ENCODE results near the gene TTC23L. TPM values are rescaled to one million over a fixed set of nuclear protein-coding genes. Genes with fewer than 3 reads are reported as not detected.

TTC23L gene, protein sequence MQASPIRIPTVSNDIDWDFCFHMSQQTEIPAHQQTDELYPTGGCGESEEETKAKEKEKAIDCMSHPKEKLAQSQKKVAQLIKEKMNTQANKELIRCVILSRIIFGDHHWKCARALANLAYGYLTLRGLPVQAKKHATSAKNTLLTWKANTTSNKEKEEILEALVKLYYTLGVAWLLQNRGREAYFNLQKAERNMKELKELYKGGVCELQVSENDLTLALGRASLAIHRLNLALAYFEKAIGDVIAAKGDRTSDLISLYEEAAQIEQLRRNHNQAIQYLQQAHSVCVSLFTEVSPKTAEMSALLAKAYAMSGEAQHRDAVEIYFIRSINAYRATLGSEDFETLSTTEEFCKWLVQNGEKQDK
- 4.4 TPM for polyA plus RNA-seq (2013, experiment 1 of 4)
- 3.2 TPM for polyA plus RNA-seq (2013, experiment 2 of 4)
- polyA plus RNA-seq (2013, experiment 3 of 4), result 2.2 TPM
- 4.5 TPM for polyA plus RNA-seq (2013, experiment 4 of 4)

DNA sequence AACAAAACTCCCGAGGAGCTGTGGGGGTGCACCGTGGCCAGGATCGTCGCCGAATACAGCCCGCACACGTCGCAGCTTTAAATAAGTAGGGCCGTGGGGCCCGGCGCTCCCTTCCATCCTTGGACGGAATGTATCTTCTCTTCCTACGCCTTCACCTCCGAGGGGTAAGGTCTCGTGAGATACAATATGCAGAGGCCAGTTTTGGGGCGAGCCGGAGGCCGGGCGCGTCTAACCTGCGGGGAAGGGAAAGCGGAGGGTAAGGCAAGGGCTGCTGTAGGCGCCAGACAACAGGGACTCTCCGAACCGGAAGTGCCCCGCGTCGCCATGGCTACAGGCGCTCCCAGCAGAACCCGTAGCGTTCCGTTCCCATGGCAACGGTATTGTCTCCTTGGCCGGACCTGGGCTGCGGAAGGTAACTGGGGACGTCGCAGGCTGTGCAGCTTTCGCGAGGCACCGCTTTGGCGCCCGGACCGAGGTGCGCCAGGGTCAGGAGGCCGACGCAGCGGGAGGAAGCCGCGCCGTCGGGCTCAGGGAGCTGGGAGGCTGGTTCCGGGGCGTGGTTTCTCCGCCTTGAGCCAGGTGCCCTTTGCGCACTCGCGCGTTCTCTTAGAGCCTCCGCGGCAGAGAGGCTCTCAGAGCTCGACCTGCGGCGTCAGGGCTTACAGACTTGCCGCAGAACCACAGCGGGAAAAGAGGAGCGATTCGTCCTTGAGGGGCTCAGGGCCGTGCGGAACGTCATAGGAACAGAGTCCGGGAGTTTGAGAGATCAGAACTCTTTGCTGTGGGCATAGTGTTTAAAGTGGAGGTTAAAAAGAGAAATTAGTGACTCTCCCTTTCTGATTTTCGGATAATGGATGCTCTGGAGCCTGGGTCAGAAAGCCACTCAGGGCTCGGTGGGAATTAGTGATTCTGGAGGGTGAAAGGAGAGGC is at the start of gene TTC23L:
Gene TTC23L (plus strand): TSS at position 380 of the 930 bp plus-strand sequence. CDS start 1,508 bp downstream, outside the sequence.
- no peaks in the 10 kb centered on the region for H3K36me3 ChIP-seq (ENCODE audit: control insufficient read depth, insufficient read depth, low read length)
- H3K4me3 ChIP-seq (ENCODE audit: insufficient read depth, low read depth, low read length), result peak within 1 kb of the TSS; percentile 62
- WGBS, 2 experiments, result 3% methylated on average over 73 of the region's 73 CpGs
- peak within 1 kb of the TSS; percentile 78 for H3K27ac ChIP-seq (ENCODE audit: insufficient read depth, low read depth, low read length, poor library complexity, severe bottlenecking)
- no peaks in the 10 kb centered on the region for H3K27me3 ChIP-seq (ENCODE audit: control insufficient read depth, insufficient read depth, low read length, poor library complexity, severe bottlenecking)
- H3K9me3 ChIP-seq (ENCODE audit: control insufficient read depth, low read length), result no peaks in the 10 kb centered on the region
- H3K4me1 ChIP-seq (ENCODE audit: control insufficient read depth, insufficient read depth, low read length), result no peaks in the 10 kb centered on the region

DNA sequence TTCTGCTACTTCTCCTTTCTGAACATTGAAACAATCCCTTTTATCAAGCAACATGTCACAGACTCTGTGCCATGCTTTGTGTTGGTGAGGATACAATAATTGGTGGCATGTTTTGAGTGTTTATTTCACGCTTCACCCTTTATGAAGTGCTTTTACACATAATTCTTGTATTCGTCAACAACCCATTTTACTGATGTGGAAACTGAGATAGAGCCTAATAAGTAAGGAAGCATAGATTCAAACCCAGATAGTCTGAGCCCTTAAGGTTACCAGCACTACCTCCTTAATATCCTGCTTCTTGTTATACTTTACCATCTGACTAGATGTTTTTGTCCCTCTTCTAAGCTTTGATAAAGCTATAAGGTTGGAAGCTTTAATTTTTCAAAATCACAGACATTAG is 49.3 kb upstream of the TTC23L start:
- Histone ChIP-seq H3K9me3 (ENCODE audit: control insufficient read depth, low read length) (no peaks in the 10 kb centered on the region), H3K36me3 (ENCODE audit: control insufficient read depth, insufficient read depth, low read length) (no peaks in the 10 kb centered on the region), H3K27ac (ENCODE audit: insufficient read depth, low read depth, low read length, poor library complexity, severe bottlenecking) (no peak overlapping the region), H3K4me3 (ENCODE audit: insufficient read depth, low read depth, low read length) (no peak overlapping the region), H3K4me1 (ENCODE audit: control insufficient read depth, insufficient read depth, low read length) (no peaks in the 10 kb centered on the region), H3K27me3 (ENCODE audit: control insufficient read depth, insufficient read depth, low read length, poor library complexity, severe bottlenecking) (no peaks in the 10 kb centered on the region)
- 100% methylated on average over 2 of the region's 2 CpGs; no CpG with 5 or more reads in 1 of the 2 experiments for WGBS, 2 experiments

GRCh38 chr5:34790069-34790468 is 48.9 kb upstream of the TTC23L start:
- Histone ChIP-seq H3K4me1 (ENCODE audit: control insufficient read depth, insufficient read depth, low read length) (no peaks in the 10 kb centered on the region), H3K27me3 (ENCODE audit: control insufficient read depth, insufficient read depth, low read length, poor library complexity, severe bottlenecking) (no peaks in the 10 kb centered on the region), H3K36me3 (ENCODE audit: control insufficient read depth, insufficient read depth, low read length) (no peaks in the 10 kb centered on the region), H3K27ac (ENCODE audit: insufficient read depth, low read depth, low read length, poor library complexity, severe bottlenecking) (no peak overlapping the region), H3K9me3 (ENCODE audit: control insufficient read depth, low read length) (no peaks in the 10 kb centered on the region), H3K4me3 (ENCODE audit: insufficient read depth, low read depth, low read length) (no peak overlapping the region)
- 94% methylated on average over 1 of the region's 1 CpG for WGBS, 2 experiments

- no peaks in the 10 kb centered on the region for H3K9me3 ChIP-seq (ENCODE audit: control insufficient read depth, low read length)
- H3K4me1 ChIP-seq (ENCODE audit: control insufficient read depth, insufficient read depth, low read length), result no peaks in the 10 kb centered on the region
- no peak overlapping the region for H3K27ac ChIP-seq (ENCODE audit: insufficient read depth, low read depth, low read length, poor library complexity, severe bottlenecking)
- no peak overlapping the region for H3K4me3 ChIP-seq (ENCODE audit: insufficient read depth, low read depth, low read length)
- 90 to 93% methylated on average over 5 of the region's 5 CpGs for WGBS, 2 experiments
- peaks cover 5% of the 10 kb centered on the region for H3K36me3 ChIP-seq (ENCODE audit: control insufficient read depth, insufficient read depth, low read length)
- no peaks in the 10 kb centered on the region for H3K27me3 ChIP-seq (ENCODE audit: control insufficient read depth, insufficient read depth, low read length, poor library complexity, severe bottlenecking)
Observed at GRCh38 chr5:34791761-34792244, 47.2 kb upstream of the TTC23L start.

DNA sequence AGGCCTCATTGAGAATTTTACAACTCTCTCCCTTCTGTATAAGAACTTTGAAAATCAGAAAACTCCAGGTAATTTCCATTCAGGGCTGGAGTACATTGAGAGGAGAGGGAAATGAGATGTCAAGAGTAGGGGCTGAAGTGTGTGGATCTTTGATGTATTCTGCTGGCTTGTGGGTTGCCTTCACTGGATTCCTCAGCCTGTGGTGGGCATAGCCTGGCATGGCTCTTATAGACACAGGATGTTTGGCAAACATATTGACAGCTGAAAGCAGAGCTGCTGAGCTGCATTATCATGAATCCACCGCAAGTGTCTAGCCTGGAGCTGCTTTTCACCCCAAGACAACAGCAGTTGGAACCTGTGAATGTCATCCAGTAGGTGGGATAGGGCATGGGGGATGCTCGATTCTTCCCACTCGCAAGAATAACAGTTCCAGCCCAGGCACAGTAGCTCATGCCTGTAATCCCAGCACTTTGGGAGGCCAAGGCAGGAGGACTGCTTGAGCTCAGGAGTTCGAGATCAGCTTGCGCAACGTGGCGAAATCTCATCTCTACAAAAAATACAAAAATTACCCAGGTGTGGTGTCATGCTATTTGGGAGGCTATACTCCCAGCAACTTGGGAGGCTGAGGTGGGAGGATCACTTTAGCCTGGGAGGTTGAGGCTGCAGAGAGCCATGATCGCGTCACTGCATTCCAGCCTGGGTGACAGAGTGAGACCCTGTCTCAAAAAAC is 36.0 kb upstream of the TTC23L start:
- Histone ChIP-seq H3K27ac (ENCODE audit: insufficient read depth, low read depth, low read length, poor library complexity, severe bottlenecking) (no peak overlapping the region), H3K27me3 (ENCODE audit: control insufficient read depth, insufficient read depth, low read length, poor library complexity, severe bottlenecking) (no peaks in the 10 kb centered on the region), H3K9me3 (ENCODE audit: control insufficient read depth, low read length) (no peaks in the 10 kb centered on the region), H3K4me1 (ENCODE audit: control insufficient read depth, insufficient read depth, low read length) (no peaks in the 10 kb centered on the region), H3K36me3 (ENCODE audit: control insufficient read depth, insufficient read depth, low read length) (peaks cover 8% of the 10 kb centered on the region), H3K4me3 (ENCODE audit: insufficient read depth, low read depth, low read length) (no peak overlapping the region)
- WGBS, 2 experiments, result 83 to 85% methylated on average over 9 of the region's 9 CpGs

GRCh38 chr5:34803974-34804732 is 34.8 kb upstream of the TTC23L start:
- Histone ChIP-seq H3K27me3 (ENCODE audit: control insufficient read depth, insufficient read depth, low read length, poor library complexity, severe bottlenecking) (no peaks in the 10 kb centered on the region), H3K9me3 (ENCODE audit: control insufficient read depth, low read length) (no peaks in the 10 kb centered on the region), H3K36me3 (ENCODE audit: control insufficient read depth, insufficient read depth, low read length) (peaks cover 3% of the 10 kb centered on the region), H3K4me1 (ENCODE audit: control insufficient read depth, insufficient read depth, low read length) (no peaks in the 10 kb centered on the region), H3K4me3 (ENCODE audit: insufficient read depth, low read depth, low read length) (no peak overlapping the region), H3K27ac (ENCODE audit: insufficient read depth, low read depth, low read length, poor library complexity, severe bottlenecking) (no peak overlapping the region)
- WGBS, 2 experiments, result 93 to 94% methylated on average over 4 of the region's 4 CpGs

DNA sequence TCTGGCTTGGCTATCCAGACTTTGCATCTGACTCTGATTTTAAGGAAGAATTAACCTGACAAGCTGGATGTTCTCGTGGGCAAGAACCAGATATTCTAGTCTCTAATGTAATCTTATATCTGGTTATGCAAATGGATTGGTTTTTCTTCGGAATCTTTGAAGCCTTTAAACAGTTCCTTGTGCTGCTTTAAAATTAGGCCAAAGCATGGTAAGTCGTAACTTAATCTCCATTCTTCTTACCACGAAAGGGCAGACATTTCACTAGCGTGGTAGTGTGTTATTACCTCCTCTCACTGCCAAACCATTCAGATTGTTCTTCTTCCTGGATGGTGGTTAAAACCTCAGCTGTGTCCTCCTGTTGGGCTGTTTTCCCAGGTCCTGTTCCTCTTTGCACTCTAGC is 34.1 kb upstream of the TTC23L start:
- Histone ChIP-seq H3K9me3 (ENCODE audit: control insufficient read depth, low read length) (no peaks in the 10 kb centered on the region), H3K27me3 (ENCODE audit: control insufficient read depth, insufficient read depth, low read length, poor library complexity, severe bottlenecking) (no peaks in the 10 kb centered on the region), H3K4me1 (ENCODE audit: control insufficient read depth, insufficient read depth, low read length) (no peaks in the 10 kb centered on the region), H3K27ac (ENCODE audit: insufficient read depth, low read depth, low read length, poor library complexity, severe bottlenecking) (peak overlapping the region; percentile 8), H3K36me3 (ENCODE audit: control insufficient read depth, insufficient read depth, low read length) (no peaks in the 10 kb centered on the region), H3K4me3 (ENCODE audit: insufficient read depth, low read depth, low read length) (no peak overlapping the region)
- 95 to 97% methylated on average over 5 of the region's 5 CpGs for WGBS, 2 experiments

- Histone ChIP-seq H3K9me3 (ENCODE audit: control insufficient read depth, low read length) (no peaks in the 10 kb centered on the region), H3K36me3 (ENCODE audit: control insufficient read depth, insufficient read depth, low read length) (no peaks in the 10 kb centered on the region), H3K4me1 (ENCODE audit: control insufficient read depth, insufficient read depth, low read length) (no peaks in the 10 kb centered on the region), H3K27me3 (ENCODE audit: control insufficient read depth, insufficient read depth, low read length, poor library complexity, severe bottlenecking) (no peaks in the 10 kb centered on the region), H3K4me3 (ENCODE audit: insufficient read depth, low read depth, low read length) (no peak overlapping the region), H3K27ac (ENCODE audit: insufficient read depth, low read depth, low read length, poor library complexity, severe bottlenecking) (no peak overlapping the region)
- 85 to 87% methylated on average over 6 of the region's 6 CpGs for WGBS, 2 experiments
Observed at GRCh38 chr5:34806532-34806931, 32.4 kb upstream of the TTC23L start.

GRCh38 chr5:34811706-34812105 is 27.3 kb upstream of the TTC23L start:
- Histone ChIP-seq H3K9me3 (ENCODE audit: control insufficient read depth, low read length) (no peaks in the 10 kb centered on the region), H3K36me3 (ENCODE audit: control insufficient read depth, insufficient read depth, low read length) (no peaks in the 10 kb centered on the region), H3K27me3 (ENCODE audit: control insufficient read depth, insufficient read depth, low read length, poor library complexity, severe bottlenecking) (no peaks in the 10 kb centered on the region), H3K4me3 (ENCODE audit: insufficient read depth, low read depth, low read length) (no peak overlapping the region), H3K27ac (ENCODE audit: insufficient read depth, low read depth, low read length, poor library complexity, severe bottlenecking) (no peak overlapping the region), H3K4me1 (ENCODE audit: control insufficient read depth, insufficient read depth, low read length) (no peaks in the 10 kb centered on the region)
- WGBS, 2 experiments, result 64 to 69% methylated on average over 1 of the region's 1 CpG

Measured in ectodermal cell (in vitro differentiated cells).